Stimulated activated CD4-positive, alpha-beta T cell treated with anti-CD3 and anti-CD28 coated beads, Interleukin-2, amount 100 ng/mL, for 24 hours (primary cell): ENCODE results near the gene ADD1.

Experiments used
- DNase-seq, 2 donors: peaks; one replicate each; pipeline ENCODE4 v3.0.0-alpha.2; 2020

ADD1 gene

DNA sequence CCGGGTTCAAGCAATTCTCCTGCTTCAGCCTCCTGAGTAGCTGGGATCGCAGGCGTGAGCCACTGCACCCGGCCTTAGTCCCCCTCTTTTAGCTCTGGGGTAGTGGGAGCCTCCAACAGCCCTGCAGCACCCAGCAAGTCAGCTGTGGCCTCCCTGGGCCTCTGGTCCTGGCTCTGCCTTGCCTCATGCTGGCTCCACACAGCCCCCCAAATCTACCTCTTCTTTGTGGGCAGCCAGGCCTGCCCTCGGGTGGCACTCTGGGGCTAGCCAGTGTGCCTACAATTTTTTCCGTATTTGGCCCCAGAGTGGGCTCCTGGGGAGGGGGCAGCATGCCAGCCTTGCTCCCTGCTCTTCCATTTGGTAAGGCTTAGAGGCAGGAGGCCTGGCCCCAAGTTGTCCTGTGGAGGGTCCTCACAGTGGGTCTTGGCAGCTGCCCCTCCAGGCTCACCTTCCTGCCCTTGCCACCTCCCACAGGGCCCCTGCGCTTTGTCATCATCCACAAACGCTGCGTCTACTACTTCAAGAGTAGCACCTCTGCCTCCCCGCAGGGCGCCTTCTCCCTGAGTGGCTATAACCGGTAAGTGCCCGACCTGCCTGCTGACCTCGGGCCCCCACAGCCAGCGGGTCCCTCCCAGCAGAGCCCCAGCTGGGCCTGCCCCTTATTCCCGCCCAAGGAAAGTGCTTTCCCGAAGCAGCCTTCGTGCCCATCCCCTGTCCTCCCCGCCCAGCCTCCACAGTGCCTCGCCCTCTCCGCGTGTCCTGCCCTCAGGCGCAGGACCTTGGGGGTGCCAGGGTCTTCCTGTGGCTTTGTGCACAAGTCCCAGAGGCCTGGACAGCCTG, 21.0 kb upstream of the ADD1 start:
- no peak for DNase-seq

DNA sequence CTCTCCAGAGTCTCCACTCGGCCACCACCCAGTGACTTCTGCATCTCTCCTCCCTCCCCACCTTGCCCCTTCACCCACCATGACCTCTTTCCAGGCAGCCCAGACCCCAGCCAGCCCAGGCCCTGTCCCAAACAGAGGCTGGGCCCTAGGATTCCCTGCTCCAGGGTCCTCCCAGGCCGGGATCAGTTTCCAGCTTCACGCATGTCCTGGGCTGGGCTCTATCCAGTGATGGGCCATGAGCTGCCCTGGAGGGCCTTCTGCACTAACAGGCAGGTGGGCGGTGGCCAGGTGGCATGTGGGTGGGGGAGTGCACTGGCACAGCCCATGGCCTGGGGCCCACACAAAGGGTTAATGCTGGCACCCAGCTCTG, 20.4 kb upstream of the ADD1 start:
- no peak for DNase-seq

DNA sequence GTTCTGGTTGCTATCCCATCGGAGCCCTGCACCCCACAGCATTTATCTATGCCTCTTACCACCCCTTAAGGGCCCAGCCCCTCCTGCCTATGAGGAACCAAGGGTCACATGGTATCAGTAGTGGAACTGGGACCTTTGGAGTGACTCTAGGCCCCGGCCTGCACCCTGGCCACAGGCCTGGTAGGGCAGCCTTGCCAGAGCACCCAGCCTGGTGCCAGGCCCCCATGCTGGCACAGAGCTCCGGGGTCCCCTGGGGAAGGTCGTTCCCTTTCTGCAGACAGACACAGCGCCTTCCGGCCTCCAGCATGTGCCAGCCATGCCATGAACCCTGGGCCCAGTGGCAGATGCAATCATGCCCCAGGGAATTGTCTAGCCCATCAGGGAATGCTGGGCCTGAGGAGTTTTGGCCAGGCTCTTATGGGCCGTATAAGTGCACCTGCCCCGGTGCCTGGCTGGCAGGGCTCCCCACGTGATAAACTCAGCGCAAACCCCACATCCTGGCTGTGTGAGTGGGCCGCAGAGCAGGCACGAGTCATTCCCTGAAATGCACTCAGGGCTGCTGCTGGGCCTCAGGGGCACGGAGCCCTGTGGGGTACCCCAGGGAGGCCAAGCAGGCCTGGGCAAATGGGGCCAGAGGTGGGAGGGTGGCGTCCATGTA, 19.8 kb upstream of the ADD1 start:
- DNase-seq: no peak

DNA sequence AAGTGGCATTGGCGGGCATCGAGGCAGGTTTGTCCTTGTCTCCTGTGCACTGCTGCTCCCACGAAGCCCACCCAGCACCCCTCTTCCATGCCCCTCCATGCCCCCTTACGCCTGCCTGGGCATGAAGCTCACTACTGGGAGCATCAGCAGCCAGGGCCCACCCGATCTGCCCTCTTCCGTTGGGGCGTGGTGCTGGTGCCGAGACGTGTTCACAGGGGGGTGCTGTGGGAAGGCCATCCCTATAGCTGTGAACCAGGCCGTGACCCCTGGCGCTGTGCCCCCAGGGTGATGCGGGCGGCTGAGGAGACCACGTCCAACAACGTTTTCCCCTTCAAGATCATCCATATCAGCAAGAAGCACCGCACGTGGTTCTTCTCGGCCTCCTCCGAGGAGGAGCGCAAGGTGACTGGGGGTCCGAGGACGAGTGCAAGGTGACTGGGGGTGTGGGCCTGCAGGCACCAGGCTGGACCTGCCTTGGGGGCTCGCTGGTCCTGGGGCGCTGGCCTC, 19.3 kb upstream of the ADD1 start:
- DNase-seq: no peak

DNA sequence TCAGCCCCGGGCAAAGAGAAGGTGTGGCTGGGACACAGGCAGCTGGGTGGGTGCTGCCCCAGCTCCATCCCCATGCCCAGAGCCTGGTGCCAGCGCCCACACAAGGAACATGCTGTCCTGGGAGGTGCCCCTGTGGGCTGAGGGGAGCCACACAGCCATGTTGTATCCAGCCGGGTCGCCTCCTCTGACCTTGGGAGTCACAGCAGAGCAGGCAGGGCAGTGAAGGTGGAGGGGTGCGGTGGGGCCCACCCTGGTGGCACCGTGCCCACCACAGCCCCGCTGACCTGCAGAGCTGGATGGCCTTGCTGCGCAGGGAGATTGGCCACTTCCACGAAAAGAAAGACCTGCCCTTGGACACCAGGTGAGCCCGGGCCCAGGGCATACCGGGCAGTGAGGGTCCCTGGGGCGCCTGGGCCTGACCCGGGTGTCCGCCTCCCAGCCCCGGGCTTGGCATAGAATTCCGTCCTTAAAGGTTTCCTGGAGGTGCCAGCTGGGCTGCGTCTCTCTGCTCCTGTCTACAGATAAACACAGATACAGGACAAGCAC, 18.7 kb upstream of the ADD1 start:
- DNase-seq: no peak

DNA sequence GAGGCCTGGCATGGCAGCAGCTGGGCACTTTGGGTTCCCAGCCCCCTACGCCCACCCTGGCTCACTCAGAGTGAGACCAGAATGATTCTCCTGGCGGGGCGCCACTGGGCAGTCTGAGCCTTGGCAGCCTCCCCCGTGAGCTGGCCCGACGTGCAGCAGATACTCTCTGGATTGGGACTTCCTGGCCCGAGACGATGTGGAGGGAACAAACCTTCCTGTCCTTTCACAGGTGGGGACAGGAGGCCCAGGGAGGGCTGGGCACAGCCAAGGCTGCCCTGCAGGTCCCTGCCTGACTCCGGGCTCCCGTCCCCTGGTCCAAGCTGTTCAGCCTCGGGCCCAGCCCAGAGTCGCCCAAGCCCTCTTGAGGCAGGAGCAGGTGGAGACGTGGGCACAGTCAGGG, 17.9 kb upstream of the ADD1 start:
- DNase-seq: no peak

DNA sequence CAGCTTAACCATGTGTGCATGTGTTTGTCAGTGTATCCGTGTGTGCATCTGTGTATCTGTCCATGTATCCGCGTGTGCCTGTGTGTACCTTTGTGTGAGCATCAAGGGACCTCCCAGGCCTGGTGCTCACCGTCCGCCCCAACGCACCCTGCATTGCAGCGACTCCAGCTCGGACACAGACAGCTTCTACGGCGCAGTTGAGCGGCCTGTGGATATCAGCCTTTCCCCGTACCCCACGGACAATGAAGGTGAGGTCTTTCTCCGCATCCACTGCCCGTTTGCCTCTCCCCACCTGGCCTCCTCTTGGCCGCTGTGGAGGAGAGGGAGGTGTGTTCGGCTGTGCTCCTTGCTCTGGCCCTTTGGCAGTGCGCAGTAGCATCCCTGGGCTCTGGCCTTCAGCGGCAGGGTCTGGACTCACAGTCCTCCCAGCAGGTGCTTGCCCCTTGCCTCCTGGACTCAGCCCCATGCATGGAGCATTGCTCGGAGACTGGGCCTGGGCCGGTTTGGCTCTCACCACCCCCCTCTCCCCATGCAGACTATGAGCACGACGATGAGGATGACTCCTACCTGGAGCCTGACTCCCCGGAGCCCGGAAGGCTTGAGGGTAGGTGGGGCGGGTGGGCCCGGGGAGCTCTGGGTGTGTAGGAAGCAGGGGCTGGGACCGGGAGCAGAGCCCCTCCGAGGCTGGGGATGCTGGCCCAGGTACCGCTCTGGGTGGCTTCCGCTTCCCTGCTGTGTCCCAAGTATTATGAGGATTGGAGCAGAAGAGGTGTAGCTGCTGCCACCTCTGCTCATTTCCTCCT, 16.4 kb upstream of the ADD1 start:
- no peak for DNase-seq

DNA sequence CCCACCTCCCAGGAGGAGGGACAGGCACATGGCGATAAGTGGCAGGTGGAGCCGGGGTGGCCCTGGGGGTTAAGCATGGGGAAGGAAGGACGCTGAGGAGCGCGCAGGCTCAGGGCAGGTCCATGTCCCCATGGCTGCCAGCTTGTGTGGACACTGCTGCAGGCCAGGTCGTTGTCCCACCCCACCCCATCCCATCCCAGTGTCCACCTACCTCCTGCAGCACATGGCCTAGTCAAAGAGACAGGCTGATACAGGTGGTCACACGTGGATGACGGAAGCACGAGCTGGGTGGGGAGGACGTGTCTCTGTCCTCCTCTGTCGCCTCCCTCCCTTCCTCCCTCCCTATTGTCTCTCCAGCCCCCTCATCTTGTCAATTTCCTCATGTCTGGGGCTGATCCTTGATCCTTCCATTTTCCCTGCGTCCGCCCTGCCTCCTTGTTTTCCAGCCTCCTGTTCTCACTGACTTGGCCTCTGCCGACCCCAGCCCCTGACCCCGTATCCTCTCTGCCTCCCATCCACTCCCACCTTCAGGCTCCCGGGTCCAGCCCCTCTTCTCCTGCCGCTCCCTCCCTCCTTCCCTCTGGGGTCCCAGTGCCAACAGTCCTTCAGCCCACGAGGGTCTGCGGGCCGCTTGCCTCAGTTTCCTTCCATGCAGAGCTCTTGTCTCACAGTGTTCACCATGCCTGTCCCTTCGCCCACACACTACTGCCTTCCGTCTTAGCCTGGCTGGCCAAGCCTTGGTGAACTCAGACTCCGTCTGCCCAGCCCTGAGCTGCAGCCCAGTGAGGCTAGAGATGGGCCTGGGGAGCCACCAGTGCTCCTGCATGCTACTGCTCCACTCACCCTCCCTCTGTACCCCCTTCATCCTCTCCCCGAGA, 15.5 kb upstream of the ADD1 start:
- DNase-seq: no peak

DNA sequence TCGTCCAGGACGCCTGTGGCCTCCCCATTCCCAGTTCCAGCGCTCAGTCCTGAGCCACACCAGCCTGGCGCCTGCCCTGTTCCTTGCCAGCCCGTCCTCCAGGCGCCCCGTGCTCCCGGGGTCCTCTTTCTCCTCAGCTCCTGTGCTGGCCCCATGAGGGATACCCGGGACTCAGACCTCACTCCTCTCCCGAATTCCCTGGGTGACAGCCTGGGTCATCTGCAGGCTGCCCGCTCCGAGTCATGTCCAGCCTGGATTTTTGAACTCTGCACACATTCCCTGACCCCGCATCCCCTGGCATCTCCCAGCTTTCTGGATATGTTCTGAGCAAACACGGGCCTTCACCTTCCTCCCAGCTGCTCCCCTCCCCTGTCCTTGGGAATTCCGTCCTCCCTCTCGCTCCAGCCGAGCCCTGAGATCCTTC, 14.9 kb upstream of the ADD1 start:
- DNase-seq: no peak

DNA sequence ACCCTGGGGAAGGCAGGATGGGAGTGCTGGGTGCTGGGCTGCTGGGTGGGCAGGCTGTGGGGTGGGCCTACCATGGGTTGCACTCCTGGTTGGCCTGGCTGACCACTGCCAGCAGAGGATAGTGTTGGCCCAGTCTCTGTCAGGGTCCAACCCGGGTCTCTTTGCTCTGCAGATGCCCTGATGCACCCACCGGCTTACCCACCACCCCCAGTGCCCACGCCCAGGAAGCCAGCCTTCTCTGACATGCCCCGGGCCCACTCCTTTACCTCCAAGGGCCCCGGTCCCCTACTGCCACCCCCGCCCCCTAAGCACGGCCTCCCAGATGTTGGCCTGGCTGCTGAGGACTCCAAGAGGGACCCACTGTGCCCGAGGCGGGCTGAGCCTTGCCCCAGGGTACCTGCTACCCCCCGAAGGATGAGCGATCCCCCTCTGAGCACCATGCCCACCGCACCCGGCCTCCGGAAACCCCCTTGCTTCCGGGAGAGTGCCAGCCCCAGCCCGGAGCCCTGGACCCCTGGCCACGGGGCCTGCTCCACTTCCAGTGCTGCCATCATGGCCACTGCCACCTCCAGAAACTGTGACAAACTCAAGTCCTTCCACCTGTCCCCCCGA, 14.2 kb upstream of the ADD1 start:
- no peak for DNase-seq

DNA sequence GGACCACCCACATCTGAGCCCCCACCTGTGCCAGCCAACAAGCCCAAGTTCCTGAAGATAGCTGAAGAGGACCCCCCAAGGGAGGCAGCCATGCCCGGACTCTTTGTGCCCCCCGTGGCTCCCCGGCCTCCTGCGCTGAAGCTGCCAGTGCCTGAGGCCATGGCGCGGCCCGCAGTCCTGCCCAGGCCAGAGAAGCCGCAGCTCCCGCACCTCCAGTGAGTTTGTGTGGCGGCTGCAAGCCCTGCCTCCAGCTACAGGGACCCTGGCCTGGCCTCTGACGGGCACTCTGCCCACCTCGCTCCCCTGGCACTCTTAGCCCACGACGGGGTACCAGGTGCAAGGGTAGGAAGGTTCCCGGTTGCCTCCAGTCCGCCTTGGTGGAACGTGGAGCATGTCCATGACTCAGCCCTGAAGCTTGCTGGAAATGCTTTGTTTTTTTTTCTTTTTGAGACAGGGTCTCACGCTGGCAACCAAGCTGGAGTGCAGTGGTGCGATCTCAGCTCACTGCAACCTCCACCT, 13.7 kb upstream of the ADD1 start:
- no peak for DNase-seq

DNA sequence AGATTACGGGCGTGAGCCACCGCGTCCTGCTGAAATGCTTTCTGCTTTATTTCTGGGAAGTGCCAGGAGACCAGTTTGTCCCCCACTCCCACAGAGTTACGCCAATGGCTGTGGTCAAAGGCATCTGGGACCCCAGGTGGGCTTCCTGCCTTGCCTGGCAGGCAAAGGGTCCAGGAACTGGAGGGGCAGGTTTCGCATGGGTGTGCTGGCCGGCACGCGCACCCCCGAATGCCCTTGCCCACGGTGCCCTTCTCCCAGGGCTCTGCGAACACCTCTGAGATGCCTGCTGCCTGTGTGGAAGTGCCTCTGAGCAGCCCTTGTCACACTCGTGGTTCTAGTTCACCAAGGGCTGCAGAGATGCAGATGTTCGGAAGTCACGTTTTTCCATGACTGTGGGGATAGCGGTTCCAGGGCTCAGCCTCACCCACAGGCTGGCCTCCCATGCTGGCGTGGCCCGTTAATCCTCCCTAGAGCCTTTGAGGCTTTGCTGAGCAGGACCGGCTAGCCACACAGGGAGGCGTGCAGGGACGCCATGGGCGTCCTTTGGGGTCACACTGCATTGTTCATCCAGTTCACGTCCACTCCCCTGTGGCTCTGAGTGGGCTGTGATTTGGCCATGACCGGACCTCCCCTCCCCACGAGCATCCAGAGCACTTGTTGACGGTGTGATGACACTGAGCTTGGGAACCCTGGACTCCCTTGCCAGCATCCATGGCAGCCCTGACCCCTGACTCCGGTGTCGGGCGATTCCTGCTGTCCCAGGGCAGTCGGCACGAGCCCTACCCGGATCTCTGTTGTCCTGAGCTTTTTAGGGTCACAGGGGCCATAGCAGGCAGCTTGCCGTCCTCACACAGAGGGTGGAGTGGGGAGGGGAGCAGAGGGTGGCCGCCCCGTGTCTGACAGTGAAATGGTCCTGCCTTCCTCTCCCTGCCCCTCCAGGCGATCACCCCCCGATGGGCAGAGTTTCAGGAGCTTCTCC, 12.7 kb upstream of the ADD1 start:
- no peak for DNase-seq

DNA sequence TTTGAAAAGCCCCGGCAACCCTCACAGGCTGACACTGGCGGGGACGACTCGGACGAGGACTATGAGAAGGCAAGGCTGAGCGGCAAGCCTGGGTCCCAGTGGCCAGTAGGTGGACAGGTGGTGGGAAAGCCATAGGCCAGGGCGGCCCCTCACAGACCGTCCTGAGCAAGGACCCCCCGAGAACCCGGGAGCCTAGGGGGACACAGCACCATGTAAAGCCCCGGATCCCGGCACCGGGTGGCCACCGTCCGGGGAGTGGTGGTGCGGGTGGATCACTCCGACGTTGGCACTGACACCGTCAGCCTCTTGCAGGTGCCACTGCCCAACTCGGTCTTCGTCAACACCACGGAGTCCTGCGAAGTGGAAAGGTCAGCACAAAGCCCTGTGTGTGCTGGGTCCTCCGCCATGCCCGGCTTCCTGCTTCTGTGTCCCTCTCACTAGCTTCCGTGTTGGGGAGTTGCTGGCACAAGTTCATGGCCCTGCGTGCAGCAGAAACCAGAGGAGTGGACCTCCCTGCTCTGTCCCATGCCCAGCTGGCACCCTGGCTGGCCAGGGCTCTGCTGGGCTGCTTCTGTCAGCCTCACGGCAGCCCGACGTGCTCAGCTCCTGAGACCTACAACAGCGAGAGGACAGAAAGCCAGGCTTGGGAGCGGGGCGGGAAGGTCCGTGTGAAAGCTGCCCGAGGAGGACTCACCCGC, 11.9 kb upstream of the ADD1 start:
- DNase-seq: no peak

DNA sequence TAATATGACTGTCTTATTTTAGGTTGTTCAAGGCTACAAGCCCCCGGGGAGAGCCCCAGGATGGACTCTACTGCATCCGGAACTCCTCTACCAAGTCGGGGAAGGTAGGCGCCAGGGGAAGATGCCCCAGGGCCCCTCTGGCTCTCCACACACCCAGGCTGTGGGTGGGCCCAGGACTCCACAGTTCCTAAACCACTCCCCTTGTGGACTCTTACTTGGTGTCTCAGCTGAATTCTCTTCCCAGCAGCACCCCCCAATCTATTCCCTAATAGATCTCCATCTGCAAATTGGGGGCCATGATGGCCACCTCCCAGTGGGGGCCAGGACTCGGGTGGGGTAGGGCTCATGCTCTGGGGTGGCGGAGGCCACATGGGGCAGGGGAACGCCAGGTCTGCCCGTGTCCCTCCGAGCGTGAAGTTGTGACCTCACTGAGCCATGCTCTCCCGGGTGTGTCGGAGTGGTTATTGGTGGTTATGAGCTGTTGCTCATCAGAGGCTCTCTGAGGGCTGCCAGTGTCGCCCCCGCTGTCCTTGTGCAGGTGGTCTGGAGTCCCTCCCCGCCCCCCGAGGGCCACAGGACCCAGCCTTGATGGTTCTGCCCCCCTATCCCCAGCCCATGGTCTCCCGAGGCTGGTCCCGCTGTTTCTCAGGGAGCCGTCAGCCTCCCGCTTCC, 11.2 kb upstream of the ADD1 start:
- no peak for DNase-seq

DNA sequence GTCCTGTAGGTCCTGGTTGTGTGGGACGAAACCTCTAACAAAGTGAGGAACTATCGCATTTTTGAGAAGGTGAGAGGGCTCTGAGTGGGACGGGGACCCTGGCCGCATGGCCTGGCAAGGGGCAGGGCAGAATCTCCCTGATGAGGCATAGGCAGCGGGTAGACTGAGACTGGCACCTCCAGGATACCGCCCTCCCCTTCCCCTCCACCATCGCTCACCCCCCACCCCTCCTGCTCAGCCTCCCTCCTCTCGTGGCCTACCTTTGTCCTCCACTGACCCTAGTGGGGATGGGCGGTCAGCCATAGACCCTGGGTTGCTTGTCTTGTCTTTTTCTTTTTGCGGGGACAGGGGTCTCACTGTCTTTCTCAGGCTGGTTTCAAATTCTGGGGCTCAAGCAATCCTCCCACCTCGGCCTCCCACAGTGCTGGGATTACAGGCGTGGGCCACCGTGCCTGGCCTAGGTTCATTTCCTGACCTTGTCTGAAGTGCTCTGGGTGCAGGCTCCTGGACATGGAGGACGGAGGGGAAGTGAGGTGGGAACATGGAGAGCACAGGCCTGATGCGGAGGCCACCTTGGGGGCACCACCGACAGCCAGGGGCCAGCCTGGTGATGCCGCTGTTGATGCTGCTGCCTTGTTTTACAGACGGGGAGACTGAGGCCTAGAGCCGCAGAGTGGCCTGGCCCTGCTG, 10.5 kb upstream of the ADD1 start:
- no peak for DNase-seq

DNA sequence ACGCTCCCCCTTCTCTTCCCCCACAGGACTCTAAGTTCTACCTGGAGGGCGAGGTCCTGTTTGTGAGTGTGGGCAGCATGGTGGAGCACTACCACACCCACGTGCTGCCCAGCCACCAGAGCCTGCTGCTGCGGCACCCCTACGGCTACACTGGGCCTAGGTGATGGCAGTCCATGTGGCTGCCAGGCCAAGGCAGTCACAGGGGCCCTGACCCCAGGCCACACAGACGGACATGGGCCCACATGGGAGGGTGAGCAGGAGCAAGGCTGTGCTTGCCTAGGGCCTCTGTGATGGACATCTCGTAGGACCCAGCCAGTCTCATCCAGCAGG, 10.0 kb upstream of the ADD1 start:
- DNase-seq: no peak

DNA sequence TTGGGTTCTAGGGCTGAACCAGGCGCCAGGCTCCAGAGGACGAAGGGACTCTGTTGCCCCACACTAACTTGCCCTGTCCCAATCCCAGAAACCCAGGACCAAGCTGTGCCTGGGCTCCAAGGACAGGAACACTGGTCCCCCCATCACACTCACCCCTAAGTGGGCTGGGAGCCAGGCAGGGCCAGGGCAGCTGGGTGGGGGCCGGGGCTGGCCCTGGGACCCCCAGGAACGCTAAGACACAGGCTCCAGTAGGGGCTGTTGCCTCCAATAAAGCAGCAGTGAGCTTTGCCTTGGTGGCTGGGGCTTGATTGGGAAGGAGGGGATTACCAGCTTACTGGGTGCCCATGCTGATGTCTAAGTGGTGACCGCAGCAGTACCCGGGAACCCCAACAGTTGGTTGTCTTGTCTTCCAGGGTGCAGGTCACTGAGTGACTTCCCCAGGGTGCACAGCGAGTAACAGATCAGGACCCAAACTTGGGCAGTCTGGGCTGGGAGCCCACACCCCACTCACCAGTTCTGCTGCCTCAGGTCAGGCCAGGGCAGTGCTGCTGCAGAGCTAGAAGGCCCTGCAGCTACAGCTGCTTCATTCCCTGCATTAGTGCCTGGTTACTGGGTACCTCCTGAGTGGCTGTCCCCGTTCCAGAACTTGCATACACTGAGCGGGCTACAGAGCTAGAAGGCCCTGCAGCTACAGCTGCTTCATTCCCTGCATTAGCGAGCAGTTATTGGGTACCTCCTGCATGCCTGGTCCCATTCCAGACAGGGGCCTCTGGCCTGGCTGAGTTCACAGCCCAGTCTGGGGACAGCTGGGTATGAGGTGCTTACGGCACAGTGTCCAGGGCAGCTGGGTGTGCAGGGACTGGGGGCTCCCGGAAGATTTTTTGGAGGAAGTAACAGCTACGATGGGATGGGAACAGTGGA, 9.4 kb upstream of the ADD1 start:
- no peak for DNase-seq
